ENCODE measurements around the gene ENPP7.

The ENPP7 gene

DNA sequence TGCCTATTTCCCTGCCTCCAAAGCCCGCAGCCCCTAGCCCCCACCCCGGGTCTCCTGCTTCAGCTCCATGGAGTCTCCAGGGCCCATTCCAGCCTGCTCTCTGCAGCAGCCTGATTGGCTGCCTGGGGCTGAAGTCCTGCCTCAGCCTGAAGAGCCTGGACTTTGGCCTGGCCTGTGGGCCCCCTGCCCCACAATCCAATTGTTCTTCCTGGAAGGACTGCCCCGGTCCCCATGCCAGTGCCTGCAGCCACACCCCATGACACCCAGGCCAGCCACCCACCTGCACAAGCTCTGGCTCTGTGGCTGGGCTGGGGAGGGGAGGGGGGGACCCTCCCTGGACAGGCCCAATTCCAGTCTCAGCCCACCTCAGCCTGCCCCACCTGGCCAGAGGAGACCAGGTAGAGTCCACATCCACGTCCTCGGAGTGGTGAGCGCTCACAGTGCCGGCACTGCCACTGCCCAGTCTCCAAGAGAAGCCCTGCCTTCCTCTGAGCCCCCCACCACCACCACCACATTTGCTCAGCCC, 12.3 kb downstream of the ENPP7 start:
- no peak overlapping the region for H3K4me3 ChIP-seq (replicated peaks in 1 of 2; ENCODE audit: low read depth in 2 of 2, low read length in 2 of 2)
- DNase-seq (ENCODE audit: low read depth in 2 of 2): no peak
- TF ChIP-seq, protein P1, sequence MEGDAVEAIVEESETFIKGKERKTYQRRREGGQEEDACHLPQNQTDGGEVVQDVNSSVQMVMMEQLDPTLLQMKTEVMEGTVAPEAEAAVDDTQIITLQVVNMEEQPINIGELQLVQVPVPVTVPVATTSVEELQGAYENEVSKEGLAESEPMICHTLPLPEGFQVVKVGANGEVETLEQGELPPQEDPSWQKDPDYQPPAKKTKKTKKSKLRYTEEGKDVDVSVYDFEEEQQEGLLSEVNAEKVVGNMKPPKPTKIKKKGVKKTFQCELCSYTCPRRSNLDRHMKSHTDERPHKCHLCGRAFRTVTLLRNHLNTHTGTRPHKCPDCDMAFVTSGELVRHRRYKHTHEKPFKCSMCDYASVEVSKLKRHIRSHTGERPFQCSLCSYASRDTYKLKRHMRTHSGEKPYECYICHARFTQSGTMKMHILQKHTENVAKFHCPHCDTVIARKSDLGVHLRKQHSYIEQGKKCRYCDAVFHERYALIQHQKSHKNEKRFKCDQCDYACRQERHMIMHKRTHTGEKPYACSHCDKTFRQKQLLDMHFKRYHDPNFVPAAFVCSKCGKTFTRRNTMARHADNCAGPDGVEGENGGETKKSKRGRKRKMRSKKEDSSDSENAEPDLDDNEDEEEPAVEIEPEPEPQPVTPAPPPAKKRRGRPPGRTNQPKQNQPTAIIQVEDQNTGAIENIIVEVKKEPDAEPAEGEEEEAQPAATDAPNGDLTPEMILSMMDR (IDR thresholded peaks at IDR 0.05; ENCODE audit: low read depth, low read length): no peak

GRCh38 chr17:79743614-79744013, 12.9 kb downstream of the ENPP7 start:
- TF ChIP-seq, protein P1 (IDR thresholded peaks at IDR 0.05; ENCODE audit: low read depth, low read length): no peak
- H3K4me3 ChIP-seq (replicated peaks in 1 of 2; ENCODE audit: low read depth in 2 of 2, low read length in 2 of 2): no peak overlapping the region
- DNase-seq (ENCODE audit: low read depth in 2 of 2): no peak

DNA sequence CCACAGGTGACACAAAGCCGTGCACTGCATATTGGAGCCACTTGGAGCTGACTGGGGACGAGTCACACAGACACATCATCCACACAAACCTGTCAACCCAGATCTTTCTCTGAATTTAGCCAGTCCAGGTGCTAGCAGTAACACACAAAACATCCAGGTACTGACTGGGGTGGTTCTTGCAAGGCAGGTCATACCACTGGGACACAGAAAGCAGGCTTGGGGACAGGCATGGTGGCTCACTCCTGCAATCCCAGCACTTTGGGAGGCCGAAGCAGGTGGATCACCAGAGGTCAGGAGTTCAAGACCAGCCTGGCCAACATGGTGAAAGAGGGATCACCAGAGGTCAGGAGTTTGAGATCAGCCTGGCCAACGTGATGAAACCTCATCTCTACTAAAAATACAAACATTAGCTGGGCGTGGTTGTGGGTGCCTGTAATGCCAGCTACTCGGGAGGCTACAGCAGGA, 14.9 kb downstream of the ENPP7 start:
- TF ChIP-seq, protein P1 (IDR thresholded peaks at IDR 0.05; ENCODE audit: low read depth, low read length): no peak
- DNase-seq (ENCODE audit: low read depth in 2 of 2): no peak
- no peak overlapping the region for H3K4me3 ChIP-seq (replicated peaks in 1 of 2; ENCODE audit: low read depth in 2 of 2, low read length in 2 of 2)

DNA sequence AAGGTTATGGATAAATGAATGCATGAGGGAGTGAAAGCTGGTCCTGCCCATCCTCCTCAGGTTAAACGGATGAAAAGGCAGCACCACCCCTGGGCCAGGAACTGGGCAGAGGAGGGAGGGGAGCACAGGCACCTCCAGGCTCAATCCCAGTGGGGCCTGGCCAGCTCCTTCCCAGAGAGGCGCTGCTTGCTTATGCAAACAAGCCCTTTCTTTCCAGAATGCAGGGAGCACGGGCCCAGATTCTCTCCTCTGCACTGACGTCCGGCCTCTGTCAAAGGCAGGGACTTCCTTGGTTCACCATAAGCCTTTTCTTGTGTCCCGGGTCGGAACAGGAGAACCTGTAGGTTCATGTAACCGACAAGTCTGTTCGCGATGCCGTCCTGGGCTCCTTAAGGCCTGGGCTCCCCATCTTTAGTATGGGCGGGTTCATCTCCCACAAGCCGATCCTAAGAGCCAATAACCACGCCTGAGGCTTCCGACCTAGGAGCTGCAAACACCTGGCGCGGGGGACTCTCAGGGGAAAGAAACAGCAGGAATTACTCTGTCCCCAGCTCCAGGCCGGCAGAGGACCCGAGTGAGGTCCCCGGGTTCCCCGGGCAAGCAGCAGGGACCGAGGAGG, 16.3 kb downstream of the ENPP7 start:
- DNase-seq (ENCODE audit: low read depth in 2 of 2): peak; percentile 6 to 18
- TF ChIP-seq, protein P1 (IDR thresholded peaks at IDR 0.05; ENCODE audit: low read depth, low read length): no peak
- H3K4me3 ChIP-seq (replicated peaks in 1 of 2; ENCODE audit: low read depth in 2 of 2, low read length in 2 of 2): no peak overlapping the region

DNA sequence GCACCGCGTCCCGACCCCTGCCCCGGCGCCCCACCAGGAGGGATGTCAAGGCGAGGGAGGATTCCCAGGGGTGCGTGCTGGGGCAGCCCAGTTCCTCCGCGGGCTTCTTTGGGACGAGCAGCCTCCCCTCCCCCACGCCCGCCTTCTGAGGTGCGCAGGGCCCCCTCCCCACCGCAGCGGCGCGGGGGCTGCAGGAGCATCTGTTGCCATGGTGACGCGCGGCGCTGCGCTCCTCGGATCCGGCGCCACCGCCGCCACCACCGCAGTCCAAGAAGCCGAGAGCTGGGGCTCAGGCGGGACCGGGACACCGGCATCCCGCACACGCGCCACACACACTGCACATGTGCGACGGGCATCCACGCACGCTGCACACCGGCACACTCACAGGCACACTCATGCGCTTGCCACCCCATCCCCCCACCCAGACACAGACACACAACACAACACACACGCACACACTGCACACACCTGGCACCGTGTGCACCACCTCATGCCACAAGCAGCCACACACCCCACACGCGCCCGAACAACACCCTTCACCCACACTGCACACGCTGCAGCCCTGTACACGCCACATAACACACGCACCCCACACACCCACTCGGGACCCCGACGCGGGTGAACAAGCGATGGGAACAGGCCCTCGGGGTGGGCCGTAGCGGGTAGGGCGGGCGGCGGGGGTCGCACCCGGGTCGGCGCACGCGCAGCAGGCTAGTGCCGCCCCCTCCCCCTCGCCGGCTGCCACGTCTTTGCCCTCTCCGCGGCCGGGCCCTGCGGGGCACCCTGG, 17.0 kb downstream of the ENPP7 start:
- TF ChIP-seq, protein P1 (IDR thresholded peaks at IDR 0.05; ENCODE audit: low read depth, low read length): no peak
- DNase-seq (ENCODE audit: low read depth in 2 of 2): no peak
- no peak overlapping the region for H3K4me3 ChIP-seq (replicated peaks in 1 of 2; ENCODE audit: low read depth in 2 of 2, low read length in 2 of 2)

- no peak overlapping the region for H3K4me3 ChIP-seq (replicated peaks in 1 of 2; ENCODE audit: low read depth in 2 of 2, low read length in 2 of 2)
- no peak for DNase-seq (ENCODE audit: low read depth in 2 of 2)
- TF ChIP-seq, protein P1 (IDR thresholded peaks at IDR 0.05; ENCODE audit: low read depth, low read length): no peak
These were observed 17.8 kb downstream of the ENPP7 start for GRCh38 chr17:79748295-79749099.
